H1 (cell line): Measurements from ENCODE around the gene MMP25.
A peak's percentile ranks its signal among the peaks of the same experiment; 100 is the strongest.

Experiments used
- CHD1 ChIP-seq: IDR thresholded peaks from 2 replicates; pipeline ENCODE4 v1.6.1; 2012; ENCODE audit warnings: low read depth, low read length, improper control_type of control experiment
- CTCF ChIP-seq, 3 experiments: IDR thresholded peaks; 1 replicate in 2 of 3; 2 replicates in 1 of 3; pipeline versions ENCODE4 v1.5.1 to v1.6.1; 2011; ENCODE audit warnings: low read length in 3 of 3, mild to moderate bottlenecking in 3 of 3, inconsistent platforms in 2 of 3, low read depth in 1 of 3, moderate library complexity in 1 of 3; ENCODE audit not compliant: insufficient read depth in 1 of 3; ENCODE audit errors: control extremely low read depth in 1 of 3
- EZH2 ChIP-seq: fragments of 200-600 bp; sonication (generic); IDR thresholded peaks from 2 replicates; pipeline ENCODE4 v1.7.1; 2012; ENCODE audit warnings: low read depth, mild to moderate bottlenecking, moderate library complexity, low read length, inconsistent platforms; ENCODE audit not compliant: severe bottlenecking
- GABPA ChIP-seq: IDR thresholded peaks from 2 replicates; pipeline ENCODE4 v1.6.1; 2011; ENCODE audit warnings: mild to moderate bottlenecking, low read length, moderate library complexity, borderline replicate concordance; ENCODE audit not compliant: insufficient read depth
- GTF2F1 ChIP-seq: IDR thresholded peaks from 2 replicates; pipeline ENCODE4 v1.6.1; 2012; ENCODE audit warnings: low read depth, low read length, improper control_type of control experiment, borderline replicate concordance
- NRF1 ChIP-seq: IDR thresholded peaks from 2 replicates; pipeline ENCODE4 v1.6.1; 2011; ENCODE audit warnings: mild to moderate bottlenecking, low read depth, low read length, improper control_type of control experiment
- POLR2A ChIP-seq, 2 experiments: IDR thresholded peaks; 1 replicate in 1 of 2; 2 replicates in 1 of 2; pipeline ENCODE4 v1.6.1; 2011; ENCODE audit warnings: low read depth in 2 of 2, low read length in 2 of 2, mild to moderate bottlenecking in 2 of 2; ENCODE audit errors: control extremely low read depth in 1 of 2
- SIN3A ChIP-seq, 2 experiments: IDR thresholded peaks in 1 of 2; conservative IDR thresholded peaks in 1 of 2; 2 replicates each; pipeline ENCODE4 v1.6.1; 2011 to 2012; ENCODE audit warnings: low read length in 2 of 2, improper control_type of control experiment in 1 of 2, low read depth in 1 of 2, mild to moderate bottlenecking in 1 of 2
- TF ChIP-seq, protein P1 (sequence below): IDR thresholded peaks from 2 replicates; pipeline ENCODE4 v1.6.1; 2012; ENCODE audit warnings: low read length, inconsistent platforms

DNA sequence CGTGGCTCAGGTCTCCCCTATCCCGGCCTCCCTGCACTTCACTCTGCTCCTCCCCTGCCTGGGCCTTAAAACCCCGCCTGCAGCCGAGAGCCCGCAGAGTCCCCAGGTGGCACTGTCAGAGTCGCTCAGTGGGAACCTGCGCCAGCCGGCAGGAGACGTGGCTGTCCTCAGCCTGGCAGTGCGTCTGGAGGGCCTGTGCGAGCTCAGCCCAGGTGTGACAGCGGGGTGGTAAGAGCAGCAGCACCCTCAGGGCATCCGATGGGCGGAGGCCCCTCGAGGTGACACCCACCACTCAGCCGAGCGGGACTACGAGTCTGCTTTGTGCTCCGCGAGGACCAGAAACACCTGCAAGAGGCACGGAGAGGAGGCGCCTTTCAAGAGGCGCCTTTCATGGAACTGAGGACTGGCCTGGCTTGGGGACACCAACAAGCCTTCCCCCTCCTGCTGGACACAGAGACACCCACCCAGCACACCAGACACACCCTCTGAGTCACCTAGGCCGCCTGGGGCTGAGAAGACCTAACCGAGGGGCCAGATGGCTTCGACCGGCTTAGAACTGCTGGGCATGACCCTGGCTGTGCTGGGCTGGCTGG, 33.4 kb upstream of the MMP25 start, which contains the start of gene CLDN9:
- TF ChIP-seq POLR2A (IDR thresholded peaks at IDR 0.05; ENCODE audit: control extremely low read depth in 1 of 2, low read depth in 2 of 2, low read length in 2 of 2) (no peak), CHD1 (no peak), CTCF (IDR thresholded peaks at IDR 0.05; ENCODE audit: control extremely low read depth in 1 of 3, insufficient read depth in 1 of 3, low read depth in 1 of 3, low read length in 3 of 3) (no peak), SIN3A (conservative IDR thresholded peaks at IDR 0.05 in 1 of 2, IDR thresholded peaks at IDR 0.05 in 1 of 2; ENCODE audit: low read depth in 1 of 2, low read length in 2 of 2) (0 out of 4 replicates have a peak, but pooled peaks of 1 of the 2 experiments have one; percentile 62), GTF2F1 (no peak), EZH2 (no peak), NRF1 (no peak), GABPA (no peak)
- TF ChIP-seq, protein P1, sequence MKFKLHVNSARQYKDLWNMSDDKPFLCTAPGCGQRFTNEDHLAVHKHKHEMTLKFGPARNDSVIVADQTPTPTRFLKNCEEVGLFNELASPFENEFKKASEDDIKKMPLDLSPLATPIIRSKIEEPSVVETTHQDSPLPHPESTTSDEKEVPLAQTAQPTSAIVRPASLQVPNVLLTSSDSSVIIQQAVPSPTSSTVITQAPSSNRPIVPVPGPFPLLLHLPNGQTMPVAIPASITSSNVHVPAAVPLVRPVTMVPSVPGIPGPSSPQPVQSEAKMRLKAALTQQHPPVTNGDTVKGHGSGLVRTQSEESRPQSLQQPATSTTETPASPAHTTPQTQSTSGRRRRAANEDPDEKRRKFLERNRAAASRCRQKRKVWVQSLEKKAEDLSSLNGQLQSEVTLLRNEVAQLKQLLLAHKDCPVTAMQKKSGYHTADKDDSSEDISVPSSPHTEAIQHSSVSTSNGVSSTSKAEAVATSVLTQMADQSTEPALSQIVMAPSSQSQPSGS = no peak
